CD14-positive monocyte (primary cell): ENCODE measurements around the gene NKX1-1. TPM values are rescaled to one million over a fixed set of nuclear protein-coding genes. Genes with fewer than 3 reads are reported as not detected.
"Not testable (repeated sequence)": the region's sequence is repeated elsewhere in the genome, so short reads cannot be mapped to it uniquely, and the experiment has no call there.

Source experiments
- DNase-seq, 3 donors: peaks; one replicate each; pipeline ENCODE4 v3.0.0-alpha.2; 2011 to 2022
- H2AFZ ChIP-seq: 2 replicates; pipeline ENCODE4 v1.6.0; 2012; ENCODE audit warnings: mild to moderate bottlenecking, low read depth, low read length, inconsistent platforms; ENCODE audit not compliant: insufficient read depth, poor library complexity, severe bottlenecking
- H3K27ac ChIP-seq, 2 donors: 1 replicate in 1 of 2; 2 replicates in 1 of 2; pipeline ENCODE4 v1.5.1; 2012 to 2013; ENCODE audit warnings: low read length in 2 of 2, control low read depth in 1 of 2, inconsistent platforms in 1 of 2, low read depth in 1 of 2, mild to moderate bottlenecking in 1 of 2
- H3K27me3 ChIP-seq, 2 donors: one replicate each; pipeline versions ENCODE4 v1.6.0 to v1.6.1; 2011 to 2013; ENCODE audit warnings: low read length in 2 of 2; ENCODE audit not compliant: control insufficient read depth in 2 of 2, insufficient read depth in 2 of 2
- H3K36me3 ChIP-seq, 2 donors: replicated peaks in 1 of 2; 1 replicate in 1 of 2; 2 replicates in 1 of 2; pipeline versions ENCODE4 v1.5.1 to v1.6.1; 2012 to 2013; ENCODE audit warnings: low read length in 2 of 2, control low read depth in 1 of 2, inconsistent platforms in 1 of 2, mild to moderate bottlenecking in 1 of 2; ENCODE audit not compliant: insufficient read depth in 2 of 2, control insufficient read depth in 1 of 2
- H3K4me1 ChIP-seq, 2 donors: 1 replicate in 1 of 2; 2 replicates in 1 of 2; pipeline versions ENCODE4 v1.5.1 to v1.6.1; 2012 to 2013; ENCODE audit warnings: low read length in 2 of 2, control low read depth in 1 of 2, inconsistent platforms in 1 of 2, mild to moderate bottlenecking in 1 of 2, moderate library complexity in 1 of 2; ENCODE audit not compliant: insufficient read depth in 2 of 2, control insufficient read depth in 1 of 2
- H3K4me2 ChIP-seq: replicated peaks from 2 replicates; pipeline ENCODE3; 2012; ENCODE audit warnings: low read length, moderate library complexity, mild to moderate bottlenecking; ENCODE audit not compliant: poor library complexity, severe bottlenecking; ENCODE audit errors: extremely low read depth
- H3K4me3 ChIP-seq, 3 experiments: fragments of 200-600 bp in 1 of 3; sonication (generic) in 1 of 3; replicated peaks in 1 of 3; 1 replicate in 2 of 3; 2 replicates in 1 of 3; pipeline ENCODE4 v1.5.1; 2011 to 2013; ENCODE audit warnings: low read length in 3 of 3, mild to moderate bottlenecking in 3 of 3, control low read depth in 2 of 3, low read depth in 2 of 3, inconsistent platforms in 1 of 3, moderate library complexity in 1 of 3
- H3K79me2 ChIP-seq: 2 replicates; pipeline ENCODE4 v1.6.0; 2012; ENCODE audit warnings: mild to moderate bottlenecking, control low read depth, inconsistent platforms, low read length, moderate library complexity; ENCODE audit not compliant: insufficient read depth
- H3K9ac ChIP-seq: 2 replicates; pipeline ENCODE4 v1.6.0; 2017; ENCODE audit warnings: low read length, mild to moderate bottlenecking; ENCODE audit not compliant: insufficient read depth, poor library complexity, severe bottlenecking
- H3K9me3 ChIP-seq, 2 donors: replicated peaks in 1 of 2; 1 replicate in 1 of 2; 2 replicates in 1 of 2; pipeline versions ENCODE4 v1.5.1 to v1.6.1; 2012 to 2013; ENCODE audit warnings: low read length in 2 of 2, control low read depth in 1 of 2; ENCODE audit not compliant: control insufficient read depth in 1 of 2, insufficient read depth in 1 of 2
- H4K20me1 ChIP-seq: 2 replicates; pipeline ENCODE4 v1.6.0; 2012; ENCODE audit warnings: mild to moderate bottlenecking, low read length, control low read depth, moderate library complexity; ENCODE audit not compliant: insufficient read depth
- H3K27ac Mint-ChIP-seq, 7 donors: one replicate each; pipeline ENCODE4 v1.8.0; 2020; ENCODE audit warnings: mild to moderate bottlenecking in 7 of 7, mixed read lengths in 7 of 7, moderate library complexity in 6 of 7, inconsistent platforms in 2 of 7
- H3K27me3 Mint-ChIP-seq, 3 donors: one replicate each; pipeline ENCODE4 v1.8.0; 2021 to 2022; ENCODE audit warnings: low read depth in 3 of 3, mild to moderate bottlenecking in 3 of 3, mixed read lengths in 3 of 3, moderate library complexity in 3 of 3, inconsistent platforms in 1 of 3
- H3K36me3 Mint-ChIP-seq, 2 donors: one replicate each; pipeline ENCODE4 v1.8.0; 2020; ENCODE audit warnings: mixed read lengths in 2 of 2, inconsistent platforms in 1 of 2, mild to moderate bottlenecking in 1 of 2
- H3K4me1 Mint-ChIP-seq: one replicate; pipeline ENCODE4 v1.8.0; 2020; ENCODE audit warnings: mild to moderate bottlenecking, mixed read lengths
- H3K4me3 Mint-ChIP-seq, 2 donors: one replicate each; pipeline ENCODE4 v1.8.0; 2020; ENCODE audit warnings: mild to moderate bottlenecking in 2 of 2, mixed read lengths in 2 of 2, moderate library complexity in 1 of 2
- H3K9me3 Mint-ChIP-seq, 7 donors: one replicate each; pipeline ENCODE4 v1.8.0; 2020 to 2022; ENCODE audit warnings: mixed read lengths in 7 of 7, mild to moderate bottlenecking in 6 of 7, moderate library complexity in 6 of 7, inconsistent platforms in 2 of 7
- CTCF ChIP-seq: fragments of 200-600 bp; IDR thresholded peaks from one replicate; pipeline ENCODE4 v1.8.0; 2022; ENCODE audit warnings: antibody characterized with exemption, mild to moderate bottlenecking
- WGBS: methylation state at CpG from one replicate; pipeline ENCODE4 v1.1.5; 2013; ENCODE audit warnings: missing lambda C conversion rate; ENCODE audit not compliant: insufficient coverage; 5-methylcytosine and 5-hydroxymethylcytosine counted together
- intact Hi-C, 2 donors: fragments of 100-400 bp; cut with micrococcal nuclease; formaldehyde crosslinking; loops; one replicate each; pipeline versions ENCODE4 v1.15.0 to v1.15.1; 2023
- polyA plus RNA-seq, 3 donors: library from polyadenylated mRNA; depleted of rRNA in 1 of 3; unstranded in 2 of 3; stranded (reverse) in 1 of 3; fragments of 300-500 nt in 2 of 3; fragments of >200 nt in 1 of 3; fragmentation: Illumina TruSeq in 2 of 3; gene quantifications; 1 replicate in 2 of 3; 2 replicates in 1 of 3; pipeline ENCODE4 v1.2.3, GENCODE V29; 2012 to 2021

The NKX1-1 gene
- polyA plus RNA-seq, 3 donors = not detected

DNA sequence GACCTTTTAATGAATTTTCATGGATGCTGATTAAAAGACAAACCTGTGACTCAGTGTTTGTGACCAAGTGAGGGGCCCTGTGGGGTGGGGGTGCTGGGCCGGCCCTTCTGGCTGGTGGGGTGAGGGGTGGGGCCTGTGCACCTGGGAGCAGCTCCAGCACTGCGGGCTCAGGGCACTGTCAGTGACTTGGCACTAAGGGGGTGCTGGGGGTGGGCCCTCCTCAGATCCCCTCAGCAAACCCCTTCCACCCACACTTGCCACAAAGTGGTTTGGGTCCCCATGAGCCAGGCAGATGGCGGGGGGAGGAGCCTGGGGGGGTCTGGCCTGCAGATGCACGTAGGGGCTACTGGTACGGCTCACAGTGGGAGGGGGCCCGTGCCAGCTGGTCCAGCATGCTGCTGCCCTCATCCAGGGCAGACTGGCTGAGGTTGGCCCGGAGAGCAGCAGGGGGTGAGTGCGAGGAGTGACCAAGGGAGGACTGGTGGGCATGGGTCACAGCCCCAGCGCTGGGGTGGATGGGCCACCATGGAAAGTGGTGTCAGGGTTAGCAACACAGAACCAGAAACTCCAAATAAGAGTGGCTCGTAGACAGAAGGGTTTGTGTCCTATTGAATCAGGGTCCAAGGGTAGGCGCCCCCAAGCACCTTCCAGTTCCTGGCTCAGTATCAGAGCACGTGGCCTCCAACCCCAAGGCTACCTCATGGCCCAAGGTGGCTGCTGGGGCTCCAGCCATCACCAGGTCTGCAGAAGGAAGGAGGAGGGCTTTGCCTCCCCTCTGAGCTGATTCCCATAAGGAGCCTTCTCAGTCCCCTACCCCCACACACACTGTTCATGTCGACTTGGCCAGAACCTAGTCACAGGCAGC lies 10.1 kb downstream of the NKX1-1 start:
- intact Hi-C loops = no loop called here
- peaks cover 72 to 74% of the 10 kb centered on the region in 2 donors for H3K9me3 ChIP-seq
- TF ChIP-seq CTCF = no peak
- Mint-ChIP-seq H3K27ac (no peak overlapping the region), H3K4me3 (no peak overlapping the region), H3K36me3 (peaks cover 12 to 21% of the 10 kb centered on the region in 2 donors), H3K9me3 (peaks cover 30 to 62% (median 54%) of the 10 kb centered on the region in 7 donors), H3K27me3 (peaks cover 13 to 17% (median 16%) of the 10 kb centered on the region in 3 donors), H3K4me1 (no peaks in the 10 kb centered on the region)
- no peaks in the 10 kb centered on the region for H3K79me2 ChIP-seq
- no peaks in the 10 kb centered on the region for H4K20me1 ChIP-seq
- no peak overlapping the region for H2AFZ ChIP-seq
- no peak overlapping the region for H3K27ac ChIP-seq
- no peaks in the 10 kb centered on the region for H3K4me1 ChIP-seq
- H3K9ac ChIP-seq = no peak overlapping the region
- WGBS = 96% methylated on average over 9 of the region's 13 CpGs
- DNase-seq = no peak
- peaks cover 3 to 35% of the 10 kb centered on the region in 2 donors for H3K36me3 ChIP-seq
- peaks cover 0 to 14% of the 10 kb centered on the region in 2 donors for H3K27me3 ChIP-seq
- no peak overlapping the region for H3K4me2 ChIP-seq
- no peak overlapping the region for H3K4me3 ChIP-seq

GRCh38 chr4:1395389-1395820 lies 10.8 kb downstream of the NKX1-1 start:
- H3K36me3 ChIP-seq = peaks cover 3 to 36% of the 10 kb centered on the region in 2 donors
- H3K27me3 Mint-ChIP-seq, H4K20me1 ChIP-seq, H3K4me1 ChIP-seq, H3K27ac ChIP-seq, H3K79me2 ChIP-seq, H3K9ac ChIP-seq, H3K4me2 ChIP-seq, H2AFZ ChIP-seq, H3K27me3 ChIP-seq, H3K27ac Mint-ChIP-seq, H3K4me3 Mint-ChIP-seq, H3K4me3 ChIP-seq, DNase-seq, intact Hi-C loops, H3K4me1 Mint-ChIP-seq: not testable (repeated sequence)
- over 99% methylated on average over 26 of the region's 26 CpGs for WGBS
- Mint-ChIP-seq H3K9me3 (peaks cover 30 to 56% (median 50%) of the 10 kb centered on the region in 7 donors), H3K36me3 (peaks cover 12 to 21% of the 10 kb centered on the region in 2 donors)
- peaks cover 71 to 76% of the 10 kb centered on the region in 2 donors for H3K9me3 ChIP-seq

DNA sequence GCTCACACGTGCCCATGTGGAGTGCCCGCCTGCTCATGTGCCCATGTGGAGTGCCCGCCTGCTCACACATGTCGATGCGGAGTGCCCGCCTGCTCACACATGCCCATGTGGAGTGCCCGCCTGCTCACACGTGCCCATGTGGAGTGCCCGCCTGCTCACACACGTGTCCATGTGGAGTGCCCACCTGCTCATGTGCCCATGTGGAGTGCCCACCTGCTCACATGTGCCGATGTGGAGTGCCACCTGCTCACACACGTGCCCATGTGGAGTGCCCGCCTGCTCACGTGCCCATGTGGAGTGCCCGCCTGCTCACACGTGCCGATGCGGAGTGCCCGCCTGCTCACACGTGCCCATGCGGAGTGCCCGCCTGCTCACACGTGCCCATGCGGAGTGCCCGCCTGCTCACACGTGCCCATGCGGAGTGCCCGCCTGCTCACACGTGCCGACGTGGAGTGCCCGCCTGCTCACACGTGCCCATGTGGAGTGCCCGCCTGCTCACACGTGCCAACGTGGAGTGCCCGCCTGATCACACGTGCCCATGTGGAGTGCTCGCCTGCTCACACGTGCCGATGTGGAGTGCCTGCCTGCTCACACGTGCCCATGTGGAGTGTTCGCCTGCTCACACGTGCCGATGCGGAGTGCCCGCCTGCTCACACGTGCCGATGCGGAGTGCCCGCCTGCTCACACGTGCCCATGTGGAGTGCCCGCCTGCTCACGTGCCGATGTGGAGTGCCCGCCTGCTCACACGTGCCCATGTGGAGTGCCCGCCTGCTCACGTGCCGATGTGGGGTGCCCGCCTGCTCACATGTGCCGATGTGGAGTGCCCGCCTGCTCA lies 11.5 kb downstream of the NKX1-1 start:
- H3K36me3 ChIP-seq = peaks cover 3 to 36% of the 10 kb centered on the region in 2 donors
- H2AFZ ChIP-seq, H3K4me3 Mint-ChIP-seq, H3K27ac Mint-ChIP-seq, H4K20me1 ChIP-seq, H3K27me3 ChIP-seq, H3K27me3 Mint-ChIP-seq, H3K9ac ChIP-seq, H3K79me2 ChIP-seq, DNase-seq, H3K4me2 ChIP-seq, H3K27ac ChIP-seq, H3K4me1 ChIP-seq, H3K4me1 Mint-ChIP-seq, H3K4me3 ChIP-seq, intact Hi-C loops: not testable (repeated sequence)
- Mint-ChIP-seq H3K9me3 (peaks cover 37 to 54% (median 45%) of the 10 kb centered on the region in 7 donors), H3K36me3 (peaks cover 12 to 26% of the 10 kb centered on the region in 2 donors)
- WGBS = 97% methylated on average over 49 of the region's 63 CpGs
- peaks cover 69 to 77% of the 10 kb centered on the region in 2 donors for H3K9me3 ChIP-seq
